HUES6 (cell line): Measurements from ENCODE around the gene DUSP1.
A peak's percentile ranks its signal among the peaks of the same experiment; 100 is the strongest.

ENCODE experiments used
- H3K27ac ChIP-seq: 2 replicates; pipeline ENCODE4 v1.7.0; 2013; ENCODE audit warnings: low read depth, mild to moderate bottlenecking, low read length, inconsistent platforms
- H3K27me3 ChIP-seq: 2 replicates; pipeline ENCODE4 v1.6.1; 2013; ENCODE audit warnings: low read length; ENCODE audit not compliant: control insufficient read depth, insufficient read depth
- H3K36me3 ChIP-seq: 2 replicates; pipeline ENCODE4 v1.6.1; 2013; ENCODE audit warnings: low read length; ENCODE audit not compliant: control insufficient read depth, insufficient read depth
- H3K4me1 ChIP-seq: 2 replicates; pipeline ENCODE4 v1.6.1; 2013; ENCODE audit warnings: low read length; ENCODE audit not compliant: control insufficient read depth, insufficient read depth
- H3K4me3 ChIP-seq: 2 replicates; pipeline ENCODE4 v1.5.1; 2013; ENCODE audit warnings: low read depth, low read length
- H3K9ac ChIP-seq: one replicate; pipeline ENCODE4 v1.6.1; 2013; ENCODE audit warnings: mild to moderate bottlenecking, low read length
- H3K9me3 ChIP-seq: 2 replicates; pipeline ENCODE4 v1.6.1; 2013; ENCODE audit warnings: low read depth, low read length; ENCODE audit not compliant: control insufficient read depth, insufficient read depth

Gene DUSP1

DNA sequence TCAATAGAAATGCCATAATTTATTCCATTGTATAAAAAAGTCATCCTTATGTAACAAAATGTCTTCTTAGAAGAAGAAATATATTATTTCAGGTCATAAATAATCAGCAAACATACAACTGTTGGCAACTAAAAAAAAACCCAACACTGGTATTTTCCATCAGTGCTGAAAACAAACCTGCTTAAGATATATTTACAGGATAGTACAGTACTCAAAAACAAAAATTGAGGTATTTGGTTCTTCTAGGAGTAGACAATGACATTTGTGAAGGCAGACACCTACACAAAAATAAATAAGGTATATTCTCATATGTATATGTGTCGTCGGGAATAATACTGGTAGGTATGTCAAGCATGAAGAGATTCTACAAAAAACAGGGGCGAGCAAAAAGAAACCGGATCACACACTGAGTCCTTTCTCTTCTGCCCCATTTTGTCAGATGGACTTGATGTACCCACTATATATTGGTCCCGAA, 2.9 kb downstream of the DUSP1 start:
- Histone ChIP-seq H3K9ac (no peak overlapping the region), H3K4me3 (no peak overlapping the region), H3K27ac (no peak overlapping the region), H3K27me3 (peaks cover 12% of the 10 kb centered on the region; the same call in 1 of the 2 replicates), H3K9me3 (no peaks in the 10 kb centered on the region), H3K36me3 (peaks cover 22% of the 10 kb centered on the region), H3K4me1 (peaks cover 30% of the 10 kb centered on the region)

DNA sequence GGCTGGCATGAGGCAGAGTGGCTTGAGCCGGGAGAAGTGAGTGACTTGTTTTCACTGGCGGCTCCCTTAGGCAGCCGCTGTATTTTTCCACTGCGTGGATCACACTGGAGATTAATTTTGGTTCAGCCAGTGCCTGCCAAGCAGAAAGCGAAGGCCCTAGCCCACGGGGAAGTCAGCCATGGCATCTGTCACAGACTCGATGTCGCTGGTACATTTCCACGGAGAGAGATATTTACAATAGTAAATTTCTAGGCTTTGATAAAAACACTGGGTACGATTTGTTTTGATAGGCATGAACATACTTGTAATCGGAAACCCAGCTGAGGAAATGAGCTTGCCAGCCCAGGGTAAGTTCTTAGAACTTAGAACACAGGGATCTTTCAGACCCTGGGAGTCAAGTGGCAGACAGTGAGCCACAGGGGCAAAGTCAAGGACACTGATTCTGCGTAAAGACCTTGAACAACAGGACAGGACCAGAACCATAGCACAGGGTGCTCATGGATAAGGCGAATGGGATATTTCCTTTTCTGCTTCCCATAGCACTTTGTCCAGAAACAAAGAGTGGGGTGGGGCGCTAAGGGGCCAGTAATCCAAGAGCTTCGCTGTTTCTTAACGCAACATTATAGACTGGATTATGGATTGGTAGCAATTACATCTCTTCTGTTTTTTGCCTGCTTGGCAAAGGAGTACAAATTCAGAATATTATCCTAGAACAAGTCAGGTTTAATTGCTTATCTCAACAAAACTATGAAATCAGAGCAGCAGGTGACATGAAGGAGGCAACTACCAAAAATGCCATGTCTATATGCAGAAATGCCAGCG, 4.5 kb downstream of the DUSP1 start:
- Histone ChIP-seq H3K36me3 (peaks cover 22% of the 10 kb centered on the region), H3K4me1 (peaks cover 24% of the 10 kb centered on the region), H3K9me3 (no peaks in the 10 kb centered on the region), H3K27me3 (0 out of 2 replicates have a peak, but pooled peaks cover 7% of the 10 kb centered on the region), H3K27ac (no peak overlapping the region), H3K9ac (no peak overlapping the region), H3K4me3 (no peak overlapping the region)

DNA sequence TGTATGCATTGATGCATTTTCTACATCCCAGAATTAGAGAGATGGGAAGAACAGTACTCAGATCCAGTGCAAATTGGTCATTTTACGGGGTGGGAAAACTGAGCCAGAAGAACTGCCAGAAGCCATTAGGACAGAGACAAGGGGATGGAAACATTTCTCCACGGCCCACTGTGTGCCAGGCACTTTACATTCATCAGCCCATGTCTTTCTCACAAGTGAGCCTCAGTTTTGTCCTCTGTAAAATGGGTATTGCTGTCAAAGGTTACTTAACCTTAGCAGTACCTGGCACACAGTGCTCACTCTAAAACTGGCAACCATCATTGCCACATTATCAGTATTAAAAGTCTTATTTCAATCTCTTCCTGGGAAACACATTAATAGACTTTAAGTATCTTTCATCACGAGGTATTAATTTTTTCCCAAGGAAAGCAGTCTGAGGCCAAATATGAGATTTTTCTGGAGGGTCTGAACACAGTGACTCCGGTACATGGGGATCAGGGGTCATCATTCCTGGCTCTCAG, 5.2 kb downstream of the DUSP1 start:
- H3K4me1 ChIP-seq, result peaks cover 23% of the 10 kb centered on the region
- H3K9ac ChIP-seq, result no peak overlapping the region

DNA sequence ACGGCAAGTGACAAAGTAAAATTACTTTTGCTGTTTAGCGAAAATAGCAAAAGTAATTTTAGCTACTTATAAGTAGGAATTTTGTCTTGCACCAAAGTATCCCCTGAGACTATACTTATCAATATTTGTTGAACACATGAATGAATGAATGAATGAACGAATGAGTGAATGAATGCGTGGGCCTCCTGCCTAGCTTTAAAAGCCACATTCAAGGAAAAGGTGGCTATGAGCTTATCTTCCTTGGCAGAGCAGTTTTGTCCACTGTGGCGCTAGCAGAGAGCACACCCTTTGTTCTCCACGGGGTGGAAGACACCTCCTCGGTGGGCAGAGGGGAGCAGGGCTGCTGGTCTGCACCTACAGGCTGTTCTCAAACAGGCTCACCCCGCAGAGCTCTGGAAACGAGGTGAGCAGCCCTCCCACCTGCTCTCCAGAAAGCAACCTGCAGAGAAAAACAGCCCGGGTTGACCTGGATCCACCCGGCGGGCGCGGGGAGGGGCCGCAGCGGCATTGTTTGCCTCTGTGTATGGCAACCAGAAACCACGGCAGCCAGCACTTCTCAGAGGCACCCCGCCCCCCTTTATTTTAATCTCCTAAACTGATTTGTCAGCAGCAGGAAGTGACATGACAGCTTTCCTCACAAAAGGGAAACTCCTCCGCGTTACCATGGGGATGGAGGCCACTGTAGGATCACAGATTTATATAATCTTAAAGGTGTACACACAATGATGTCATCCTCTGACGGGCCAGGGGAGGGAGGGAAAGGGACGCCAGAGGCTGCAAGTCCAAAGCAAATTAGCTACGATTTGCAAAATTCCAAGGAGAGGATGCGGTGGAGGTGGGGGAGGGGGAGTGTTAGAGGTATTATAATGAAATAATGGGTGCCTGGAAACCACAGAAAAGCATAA, 5.9 kb downstream of the DUSP1 start:
- Histone ChIP-seq H3K4me3 (peak overlapping the region; percentile 53), H3K4me1 (peaks cover 23% of the 10 kb centered on the region), H3K27ac (peak overlapping the region; percentile 68), H3K27me3 (0 out of 2 replicates have a peak, but pooled peaks cover 4% of the 10 kb centered on the region), H3K9ac (peak overlapping the region; percentile 35), H3K9me3 (peaks cover under 1% of the 10 kb centered on the region; the same call in 1 of the 2 replicates), H3K36me3 (peaks cover 22% of the 10 kb centered on the region)

More for the DNA sequence above, 5.2 kb downstream of the DUSP1 start:
- Histone ChIP-seq H3K27me3 (0 out of 2 replicates have a peak, but pooled peaks cover 7% of the 10 kb centered on the region), H3K4me3 (peak overlapping the region; percentile 53), H3K9me3 (no peaks in the 10 kb centered on the region), H3K36me3 (peaks cover 22% of the 10 kb centered on the region), H3K27ac (0 out of 2 replicates have a peak overlapping the region, but pooled peaks have one; percentile 68)

DNA sequence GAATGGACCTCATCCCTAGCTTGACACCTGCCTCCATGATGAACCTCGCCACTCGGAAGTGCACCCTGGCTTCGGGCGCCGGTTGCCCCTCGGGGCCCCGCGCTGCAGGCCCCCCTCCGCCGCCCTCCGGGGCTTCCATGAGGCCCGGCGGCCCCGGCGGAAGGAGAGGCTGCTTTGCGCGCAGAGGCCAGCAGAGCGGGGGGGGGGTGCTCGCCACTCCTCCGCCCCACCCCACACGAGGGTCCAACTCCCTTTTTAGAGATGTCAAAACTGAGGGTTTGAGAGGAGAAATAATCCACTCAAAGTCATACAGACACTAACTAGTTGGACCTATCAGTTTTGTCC, 7.9 kb downstream of the DUSP1 start:
- Histone ChIP-seq H3K9ac (no peak overlapping the region), H3K4me1 (peaks cover 20% of the 10 kb centered on the region), H3K27ac (no peak overlapping the region), H3K4me3 (no peak overlapping the region), H3K27me3 (0 out of 2 replicates have a peak, but pooled peaks cover 3% of the 10 kb centered on the region), H3K9me3 (peaks cover 2% of the 10 kb centered on the region; the same call in 1 of the 2 replicates), H3K36me3 (peaks cover 7% of the 10 kb centered on the region)

DNA sequence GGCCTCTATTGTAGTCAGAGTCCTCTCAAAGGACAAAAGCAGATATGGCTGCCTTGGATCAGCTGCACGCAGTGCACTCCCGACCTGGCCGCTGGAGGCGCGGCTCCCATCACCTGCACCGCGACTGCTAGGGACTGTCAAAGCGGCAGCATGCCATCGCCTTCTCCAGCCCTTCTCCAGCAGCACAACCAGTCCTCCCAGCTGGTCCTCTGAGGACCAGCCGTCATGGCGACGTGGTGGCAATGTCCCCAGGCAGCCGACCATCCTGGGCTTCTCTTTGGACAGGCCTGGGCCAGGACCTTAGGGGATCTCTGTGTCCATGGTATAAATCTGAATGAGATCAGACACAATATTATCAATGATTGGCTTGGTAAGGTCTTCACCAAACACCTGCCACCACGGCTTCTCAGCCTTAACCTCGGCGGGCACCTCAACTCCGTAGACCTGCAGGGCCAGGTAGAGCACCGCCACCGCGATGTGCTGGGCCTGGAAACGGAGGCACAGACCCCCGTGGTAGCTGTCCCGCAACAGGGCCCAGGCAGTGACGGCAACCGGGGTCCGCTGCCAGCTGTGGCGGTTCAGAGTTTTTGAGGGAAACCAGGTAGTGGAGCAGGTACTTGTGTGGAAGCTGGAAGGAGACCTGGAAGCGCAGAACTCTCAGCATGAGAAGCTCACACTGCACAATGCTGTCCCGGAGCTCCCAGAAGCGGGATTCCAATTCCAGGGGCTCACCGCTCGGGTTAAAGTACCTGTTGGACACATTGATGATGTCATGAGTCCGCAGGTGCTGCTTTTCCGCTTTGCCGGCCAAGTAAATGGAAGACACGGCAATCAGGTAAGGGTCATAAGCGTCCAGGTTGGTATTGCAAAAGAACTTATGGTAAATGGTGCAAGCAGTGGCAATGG, 8.5 kb downstream of the DUSP1 start:
- no peak overlapping the region for H3K9ac ChIP-seq
- H3K4me3 ChIP-seq, result no peak overlapping the region
- H3K4me1 ChIP-seq, result peaks cover 25% of the 10 kb centered on the region
- no peak overlapping the region for H3K27ac ChIP-seq
- H3K9me3 ChIP-seq, result peaks cover 2% of the 10 kb centered on the region; the same call in 1 of the 2 replicates
- H3K36me3 ChIP-seq, result peaks cover under 1% of the 10 kb centered on the region
- H3K27me3 ChIP-seq, result 0 out of 2 replicates have a peak, but pooled peaks cover 3% of the 10 kb centered on the region

DNA sequence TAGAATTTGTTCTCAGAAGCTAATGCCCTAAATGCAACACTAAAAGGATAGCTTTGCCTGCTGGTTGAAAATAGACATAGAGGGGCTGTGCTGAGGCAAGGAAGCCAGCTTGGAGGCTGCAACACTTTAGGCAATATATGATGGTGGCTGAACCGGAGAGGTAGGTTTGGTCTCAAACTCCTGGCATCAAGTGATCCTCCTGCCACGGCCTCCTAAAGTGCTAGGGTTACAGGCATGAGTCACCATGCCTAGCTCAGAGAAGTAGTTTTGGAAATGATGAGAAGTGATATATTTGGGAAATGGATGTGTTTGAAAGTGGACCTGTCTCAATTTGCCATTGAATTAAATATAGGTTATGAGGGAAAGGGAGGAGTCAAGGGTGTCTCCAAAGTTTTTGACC, 10.0 kb downstream of the DUSP1 start:
- Histone ChIP-seq H3K27ac (no peak overlapping the region), H3K4me1 (peaks cover 27% of the 10 kb centered on the region), H3K9ac (no peak overlapping the region), H3K9me3 (peaks cover 2% of the 10 kb centered on the region; the same call in 1 of the 2 replicates), H3K36me3 (no peaks in the 10 kb centered on the region), H3K27me3 (peaks cover 3% of the 10 kb centered on the region; the same call in 1 of the 2 replicates), H3K4me3 (no peak overlapping the region)

DNA sequence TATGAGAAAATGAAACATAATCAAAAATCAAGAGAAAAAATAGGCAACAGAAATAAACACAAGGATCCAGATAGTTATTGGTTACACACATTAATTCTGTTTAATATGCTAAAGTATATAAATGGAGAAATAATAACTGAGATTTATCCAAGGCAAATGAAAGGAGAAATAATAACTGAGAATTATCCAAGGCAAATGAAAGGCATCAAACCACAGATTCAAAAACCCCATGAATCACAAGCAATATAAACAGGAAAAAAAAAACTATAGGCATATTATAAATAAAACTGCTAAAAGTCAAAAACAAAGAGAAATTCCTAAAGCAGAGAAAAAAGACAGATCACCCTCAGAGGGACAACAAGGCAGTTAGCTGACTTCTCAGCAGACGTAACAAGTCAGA, 10.9 kb downstream of the DUSP1 start:
- Histone ChIP-seq H3K9ac (no peak overlapping the region), H3K4me3 (no peak overlapping the region), H3K27ac (no peak overlapping the region), H3K27me3 (peaks cover 3% of the 10 kb centered on the region; the same call in 1 of the 2 replicates), H3K4me1 (peaks cover 20% of the 10 kb centered on the region), H3K36me3 (no peaks in the 10 kb centered on the region), H3K9me3 (peaks cover 9% of the 10 kb centered on the region; the same call in 1 of the 2 replicates)

DNA sequence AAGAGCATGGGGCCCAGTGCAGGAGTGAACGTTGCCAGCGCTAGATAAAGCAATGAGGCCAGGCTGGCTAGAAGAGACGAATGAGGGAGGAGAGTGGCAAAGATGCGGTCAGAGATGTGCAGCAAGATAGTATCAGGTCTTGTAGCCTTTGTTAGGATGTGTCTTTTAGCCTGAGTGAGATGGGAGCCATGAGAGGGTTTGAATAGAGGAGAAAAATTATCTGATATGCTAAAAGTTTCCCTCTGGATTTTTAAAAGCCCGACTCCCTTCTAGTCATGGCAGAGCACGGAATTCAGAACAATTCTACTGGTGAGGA, 12.2 kb downstream of the DUSP1 start:
- H3K27ac ChIP-seq, result no peak overlapping the region
- H3K4me3 ChIP-seq, result no peak overlapping the region
- H3K27me3 ChIP-seq, result peaks cover 7% of the 10 kb centered on the region; the same call in 1 of the 2 replicates
- H3K36me3 ChIP-seq, result no peaks in the 10 kb centered on the region
- H3K9me3 ChIP-seq, result peaks cover 12% of the 10 kb centered on the region
- peaks cover 13% of the 10 kb centered on the region for H3K4me1 ChIP-seq
- H3K9ac ChIP-seq, result no peak overlapping the region
